Measurements from ENCODE around the gene NPAP1.

The NPAP1 gene

DNA sequence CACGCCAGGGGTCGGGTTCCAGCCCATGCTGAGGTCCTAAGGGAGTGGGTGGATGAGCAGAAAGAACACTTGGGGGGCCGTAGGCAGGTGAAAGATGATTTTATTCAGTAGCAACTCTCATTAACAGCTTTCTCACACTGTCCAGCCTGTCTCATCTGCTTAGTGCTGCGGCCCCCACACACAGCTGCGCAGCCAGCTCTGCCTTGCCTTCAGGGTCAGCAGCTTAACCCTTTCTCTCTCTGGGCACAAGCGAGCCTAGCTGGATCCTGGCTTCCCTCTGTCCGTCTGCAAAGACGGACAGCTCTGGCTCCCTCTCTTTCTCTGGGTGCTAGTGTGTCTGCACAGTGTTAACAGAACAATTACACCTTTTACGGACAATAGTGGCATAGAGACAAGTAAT is 21.3 kb downstream of the NPAP1 start:
- Mint-ChIP-seq H3K27ac (no peak overlapping the region), H3K4me1 (ENCODE audit: low read depth) (no peaks in the 10 kb centered on the region), H3K36me3 (ENCODE audit: low read depth) (no peaks in the 10 kb centered on the region), H3K4me3 (no peak overlapping the region), H3K9me3 (peaks cover 10% of the 10 kb centered on the region), H3K27me3 (no peaks in the 10 kb centered on the region)
- no peak for DNase-seq

DNA sequence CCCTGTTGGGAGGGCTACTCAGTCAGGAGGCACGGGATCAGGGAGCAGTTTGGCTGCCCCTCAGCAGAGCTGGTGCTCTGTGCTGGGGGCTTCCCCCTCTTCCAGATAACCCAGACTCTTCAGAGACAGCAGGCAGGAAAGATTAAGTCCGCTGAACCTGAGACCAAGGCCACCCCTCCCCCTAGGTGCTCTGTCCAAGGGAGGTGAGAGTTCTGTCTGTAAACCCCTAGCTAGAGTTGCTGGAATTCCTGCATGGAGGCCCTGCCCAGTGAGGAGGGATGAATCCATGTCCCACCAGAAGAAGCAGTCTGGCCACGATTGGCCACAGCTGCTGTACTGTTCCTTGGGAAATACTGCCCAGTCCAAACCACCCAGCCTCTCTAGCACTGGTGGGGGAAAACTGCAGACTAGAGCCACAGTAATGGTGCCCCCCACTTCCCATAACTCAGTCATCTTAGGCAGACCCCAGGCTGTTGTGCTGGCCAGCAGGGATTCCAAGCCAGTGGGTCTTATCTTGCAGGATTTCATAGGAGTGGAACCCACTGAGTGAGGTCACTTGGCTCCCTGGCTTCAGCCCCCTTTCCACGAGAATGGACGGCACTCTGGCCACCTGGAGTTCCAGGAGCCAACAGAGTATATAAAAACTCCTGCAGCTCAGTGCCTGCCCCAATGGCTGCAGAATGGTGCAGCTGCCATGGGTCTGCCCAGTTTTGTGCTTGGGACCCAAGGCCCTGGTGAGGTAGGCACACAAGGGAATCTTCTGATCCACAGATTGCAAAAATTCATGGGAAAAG is 42.9 kb downstream of the NPAP1 start:
- Mint-ChIP-seq H3K4me1 (ENCODE audit: low read depth) (no peaks in the 10 kb centered on the region), H3K36me3 (ENCODE audit: low read depth) (no peaks in the 10 kb centered on the region), H3K9me3 (peaks cover 23% of the 10 kb centered on the region), H3K27me3 (no peaks in the 10 kb centered on the region), H3K4me3 (no peak overlapping the region), H3K27ac (no peak overlapping the region)
- DNase-seq: no peak

DNA sequence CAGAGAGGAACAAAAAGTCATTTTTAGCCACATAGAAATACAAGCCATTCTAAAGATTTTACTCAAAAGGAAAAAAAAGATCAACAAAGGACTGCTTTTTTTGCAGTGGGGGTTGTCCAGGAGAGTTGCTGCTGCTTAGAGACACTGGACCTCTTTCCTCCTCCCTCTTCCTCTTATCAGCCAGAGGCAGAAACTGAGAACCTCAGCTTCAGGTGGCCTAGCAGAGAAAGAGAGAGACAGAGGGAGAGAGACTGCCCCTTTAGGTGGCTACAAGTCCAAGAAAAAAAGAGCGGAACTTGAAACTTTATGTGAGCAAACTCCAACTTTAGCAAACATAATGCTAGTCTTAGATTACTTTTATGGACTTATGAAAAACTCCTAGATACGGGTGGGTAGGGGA is 54.2 kb downstream of the NPAP1 start:
- no peak for DNase-seq
- Mint-ChIP-seq H3K27ac (no peak overlapping the region), H3K36me3 (ENCODE audit: low read depth) (no peaks in the 10 kb centered on the region), H3K4me1 (ENCODE audit: low read depth) (no peaks in the 10 kb centered on the region), H3K4me3 (no peak overlapping the region), H3K9me3 (peaks cover 14% of the 10 kb centered on the region), H3K27me3 (no peaks in the 10 kb centered on the region)

Measured in activated T-cell treated with anti-CD3 and anti-CD28 coated beads, Interleukin-2, amount 50 U/mL, for 24 hours (primary cell).